Memory B cell (primary cell): ENCODE results near the gene ENG.
"Not testable (repeated sequence)": the region's sequence is repeated elsewhere in the genome, so short reads cannot be mapped to it uniquely, and the experiment has no call there.

Experiments used
- ATAC-seq: fragments of 150-1000 bp; cut with Tn5 transposase; 2 replicates; pipeline ENCODE4 v1.10.0; 2021; ENCODE audit warnings: low read depth, mild to moderate bottlenecking, moderate library complexity
- DNase-seq, 2 donors: peaks; one replicate each; pipeline ENCODE4 v3.0.0; 2022; ENCODE audit warnings: low spot score in 2 of 2
- H3K27ac Mint-ChIP-seq: one replicate; pipeline ENCODE4 v1.8.0; 2022; ENCODE audit warnings: mild to moderate bottlenecking, moderate library complexity, mixed read lengths
- H3K27me3 Mint-ChIP-seq: one replicate; pipeline ENCODE4 v1.8.0; 2022; ENCODE audit warnings: mixed read lengths
- H3K36me3 Mint-ChIP-seq: one replicate; pipeline ENCODE4 v1.8.0; 2022; ENCODE audit warnings: mild to moderate bottlenecking, mixed read lengths
- H3K4me1 Mint-ChIP-seq: one replicate; pipeline ENCODE4 v1.8.0; 2022; ENCODE audit warnings: mixed read lengths
- H3K4me3 Mint-ChIP-seq: one replicate; pipeline ENCODE4 v1.8.0; 2022; ENCODE audit warnings: mild to moderate bottlenecking, moderate library complexity, mixed read lengths
- H3K9me3 Mint-ChIP-seq: one replicate; pipeline ENCODE4 v1.8.0; 2022; ENCODE audit warnings: mixed read lengths

The ENG gene

GRCh38 chr9:127785023-127785932 lies 69.2 kb downstream of the ENG start:
- no peaks in the 10 kb centered on the region for H3K9me3 Mint-ChIP-seq
- H3K4me3 Mint-ChIP-seq: peak overlapping the region; percentile 89
- H3K27ac Mint-ChIP-seq: peak overlapping the region; percentile 96
- peak; percentile 62 for ATAC-seq
- no peaks in the 10 kb centered on the region for H3K27me3 Mint-ChIP-seq
- peaks cover 33% of the 10 kb centered on the region for H3K4me1 Mint-ChIP-seq
- peak; percentile 95 for DNase-seq
- H3K36me3 Mint-ChIP-seq: peaks cover 22% of the 10 kb centered on the region

DNA sequence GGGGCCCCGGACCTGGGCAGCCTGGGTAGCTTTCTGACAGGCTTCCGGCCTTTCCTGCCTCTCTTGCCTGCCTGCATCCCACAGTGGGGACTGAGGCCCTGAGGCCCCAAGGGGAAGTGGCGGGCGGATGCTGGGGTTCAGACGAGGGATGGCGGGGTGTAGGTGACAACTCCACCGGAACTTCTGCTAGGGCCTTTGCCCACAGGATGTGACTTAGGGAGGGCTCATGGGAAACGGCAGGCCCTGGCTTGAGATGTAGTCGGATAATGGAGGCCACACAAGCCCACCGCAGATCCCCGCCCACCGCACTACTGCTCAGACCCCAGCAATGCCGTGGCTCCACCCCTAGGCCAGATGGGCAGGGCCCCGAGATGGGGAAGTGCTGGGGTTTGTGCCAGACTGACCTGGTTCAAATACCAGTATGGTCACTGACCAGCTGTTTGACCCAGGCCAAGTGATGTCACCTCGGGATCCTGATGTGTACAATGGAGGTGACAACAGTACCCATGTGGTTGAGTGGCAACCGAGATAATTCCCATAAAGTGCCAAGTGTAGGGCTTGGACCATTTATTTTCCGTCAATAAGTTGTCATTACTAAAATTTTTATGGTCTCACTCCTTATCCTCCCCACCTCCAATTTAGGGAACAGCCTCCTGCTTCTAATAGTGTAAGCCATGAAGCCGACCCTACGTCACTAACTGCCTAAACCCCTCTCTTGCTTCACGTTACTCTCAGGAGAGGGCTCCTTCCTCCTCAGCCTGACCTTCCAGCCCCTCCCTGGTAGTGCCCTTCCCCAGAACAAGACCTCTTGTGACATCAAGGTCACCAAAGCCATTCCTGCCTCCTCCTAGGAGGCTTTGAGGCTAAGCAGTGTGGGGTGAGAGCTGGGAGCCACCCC lies 71.1 kb downstream of the ENG start:
- Mint-ChIP-seq H3K4me1 (peaks cover 29% of the 10 kb centered on the region), H3K4me3 (peak overlapping the region; percentile 84), H3K36me3 (peaks cover 8% of the 10 kb centered on the region), H3K27ac (peak overlapping the region; percentile 96), H3K9me3 (no peaks in the 10 kb centered on the region), H3K27me3 (no peaks in the 10 kb centered on the region)
- peak; percentile 8 for ATAC-seq
- DNase-seq: peak in 1 of 2 donors; percentile 43

DNA sequence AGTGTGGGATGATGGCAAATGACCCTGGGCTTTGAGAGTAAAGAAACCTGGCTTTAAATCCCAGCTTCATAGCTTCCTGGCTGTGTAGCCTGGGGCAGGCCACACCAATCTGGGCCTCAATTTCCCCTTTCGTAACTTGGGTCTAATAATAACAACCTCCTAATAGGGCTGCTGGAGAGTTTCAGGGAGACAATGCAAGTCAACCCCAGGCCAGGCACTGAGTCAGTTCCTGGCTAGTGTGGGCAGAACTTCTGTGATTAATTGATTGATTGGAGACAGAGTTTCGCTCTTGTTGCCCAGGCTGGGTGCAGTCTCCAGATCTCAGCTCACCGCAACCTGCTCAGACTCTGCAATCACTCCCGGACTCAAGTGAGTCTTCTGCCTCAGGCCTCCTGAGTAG lies 72.7 kb downstream of the ENG start:
- no peaks in the 10 kb centered on the region for H3K9me3 Mint-ChIP-seq
- peaks cover 3% of the 10 kb centered on the region for H3K36me3 Mint-ChIP-seq
- peak overlapping the region; percentile 79 for H3K27ac Mint-ChIP-seq
- peaks cover 29% of the 10 kb centered on the region for H3K4me1 Mint-ChIP-seq
- H3K4me3 Mint-ChIP-seq: no peak overlapping the region
- ATAC-seq (no peak), DNase-seq (no peak)
- H3K27me3 Mint-ChIP-seq: no peaks in the 10 kb centered on the region

GRCh38 chr9:127780909-127781308 lies 73.5 kb downstream of the ENG start:
- Mint-ChIP-seq H3K4me1 (peaks cover 29% of the 10 kb centered on the region), H3K27ac (peak overlapping the region; percentile 79)
- not testable (repeated sequence) for H3K9me3 Mint-ChIP-seq, H3K36me3 Mint-ChIP-seq, DNase-seq, ATAC-seq, H3K4me3 Mint-ChIP-seq, H3K27me3 Mint-ChIP-seq

DNA sequence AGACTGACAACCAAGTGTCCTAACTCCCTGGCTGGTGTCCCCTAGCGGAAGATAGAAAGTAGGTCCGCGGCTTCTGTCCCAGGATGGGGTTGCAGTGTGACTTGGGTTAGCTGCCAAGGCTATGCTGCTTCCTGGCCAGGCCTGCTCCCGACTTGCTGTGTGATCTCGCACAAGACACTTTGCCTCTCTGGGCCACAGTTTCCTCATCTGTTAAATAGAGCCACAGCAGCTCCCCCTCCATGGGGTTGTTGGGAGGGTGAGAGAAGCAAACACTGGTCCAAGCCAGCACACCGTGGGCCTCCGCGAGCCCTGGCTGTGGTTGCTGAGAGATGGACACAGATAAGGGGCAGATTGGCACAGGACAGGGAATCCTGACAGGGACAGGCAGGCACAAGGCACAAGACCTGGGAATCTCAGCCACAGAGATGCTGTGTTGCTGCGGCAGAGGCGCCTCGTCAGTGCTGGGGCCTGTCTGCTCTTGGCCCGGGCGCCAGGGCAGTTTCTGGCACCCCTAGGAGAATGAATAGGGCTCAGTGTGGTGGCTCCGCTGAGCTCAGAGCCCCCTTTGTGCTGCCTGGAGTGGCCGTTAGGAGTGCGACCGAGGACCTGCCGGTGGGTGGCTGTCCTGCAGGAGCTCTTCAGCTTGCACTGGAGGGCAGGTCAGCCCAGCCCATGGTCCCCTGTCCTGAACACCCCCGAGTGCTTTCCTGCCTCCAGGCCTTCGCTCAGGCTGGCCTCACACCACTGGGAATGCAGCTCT lies 74.2 kb downstream of the ENG start:
- Mint-ChIP-seq H3K4me3 (no peak overlapping the region), H3K4me1 (peaks cover 29% of the 10 kb centered on the region), H3K36me3 (peaks cover 3% of the 10 kb centered on the region), H3K27ac (peak overlapping the region; percentile 90), H3K9me3 (no peaks in the 10 kb centered on the region), H3K27me3 (no peaks in the 10 kb centered on the region)
- ATAC-seq: no peak
- DNase-seq: no peak

- ATAC-seq (peak; percentile 37), DNase-seq (no peak)
- Mint-ChIP-seq H3K9me3 (no peaks in the 10 kb centered on the region), H3K4me1 (peaks cover 23% of the 10 kb centered on the region), H3K27ac (peak overlapping the region; percentile 90), H3K4me3 (peak overlapping the region; percentile 98), H3K27me3 (no peaks in the 10 kb centered on the region), H3K36me3 (peaks cover 3% of the 10 kb centered on the region)
Observed at GRCh38 chr9:127779136-127779981, 75.1 kb downstream of the ENG start.

GRCh38 chr9:127778280-127779135 lies 76.0 kb downstream of the ENG start, which contains the start of gene SH2D3C:
TSS of gene SH2D3C (minus strand) at chr9:127778666. CDS start at chr9:127778627, 39 bp downstream.
- ATAC-seq: peak; percentile 54
- H3K27ac Mint-ChIP-seq: peak within 1 kb of the TSS; percentile 90
- H3K9me3 Mint-ChIP-seq: no peaks in the 10 kb centered on the region
- peaks cover 8% of the 10 kb centered on the region for H3K36me3 Mint-ChIP-seq
- DNase-seq: no peak
- H3K4me3 Mint-ChIP-seq: peak within 1 kb of the TSS; percentile 98
- no peaks in the 10 kb centered on the region for H3K27me3 Mint-ChIP-seq
- H3K4me1 Mint-ChIP-seq: peaks cover 22% of the 10 kb centered on the region

GRCh38 chr9:127777368-127777980 lies 77.0 kb downstream of the ENG start:
- Mint-ChIP-seq H3K27ac (peak overlapping the region; percentile 90), H3K4me3 (peak overlapping the region; percentile 98), H3K9me3 (no peaks in the 10 kb centered on the region), H3K27me3 (no peaks in the 10 kb centered on the region), H3K4me1 (peaks cover 18% of the 10 kb centered on the region), H3K36me3 (peaks cover 10% of the 10 kb centered on the region)
- ATAC-seq: no peak
- DNase-seq: no peak

- peak overlapping the region; percentile 90 for H3K27ac Mint-ChIP-seq
- no peaks in the 10 kb centered on the region for H3K9me3 Mint-ChIP-seq
- H3K4me1 Mint-ChIP-seq: peaks cover 18% of the 10 kb centered on the region
- ATAC-seq (no peak), DNase-seq (no peak)
- H3K27me3 Mint-ChIP-seq: no peaks in the 10 kb centered on the region
- peak overlapping the region; percentile 98 for H3K4me3 Mint-ChIP-seq
- H3K36me3 Mint-ChIP-seq: peaks cover 10% of the 10 kb centered on the region
Observed at GRCh38 chr9:127776924-127777289, 77.6 kb downstream of the ENG start.

DNA sequence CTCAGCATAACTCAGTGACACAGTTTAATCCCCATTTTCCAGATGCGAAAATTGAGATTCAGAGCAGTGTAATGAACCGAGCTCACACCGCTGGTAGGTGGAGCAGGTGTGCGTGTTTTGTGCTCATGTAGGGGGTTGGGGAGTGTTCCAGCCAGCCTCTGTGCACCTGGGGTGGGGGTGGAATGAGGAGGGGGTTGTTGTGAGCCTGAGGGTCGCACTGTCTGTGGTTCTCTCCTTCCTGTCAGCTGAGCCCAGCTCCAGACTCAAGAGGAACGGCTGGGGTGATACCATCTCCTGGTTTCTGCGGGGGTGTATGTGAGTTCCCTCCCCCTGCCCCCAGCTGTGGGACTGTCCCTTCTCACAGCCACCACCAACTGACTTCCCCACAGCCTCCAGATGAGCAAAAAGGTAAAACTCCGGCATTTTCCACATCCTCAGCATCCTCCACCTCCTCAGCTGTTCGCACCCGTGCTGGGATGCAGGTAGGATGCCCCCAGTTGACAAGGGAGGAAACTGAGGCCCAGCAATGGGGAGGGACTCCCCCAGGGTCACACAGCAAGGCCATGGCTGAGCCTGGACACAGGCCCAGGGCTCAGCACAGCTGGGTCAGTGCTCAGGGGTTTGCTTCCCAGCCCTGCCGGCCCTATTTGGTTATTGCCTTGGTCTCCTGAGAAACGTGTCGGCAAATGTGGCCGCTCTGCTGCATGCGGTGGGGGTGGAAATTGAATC lies 78.1 kb downstream of the ENG start:
- no peaks in the 10 kb centered on the region for H3K27me3 Mint-ChIP-seq
- H3K4me3 Mint-ChIP-seq: peak overlapping the region; percentile 98
- H3K36me3 Mint-ChIP-seq: peaks cover 10% of the 10 kb centered on the region
- H3K27ac Mint-ChIP-seq: peak overlapping the region; percentile 90
- H3K9me3 Mint-ChIP-seq: no peaks in the 10 kb centered on the region
- H3K4me1 Mint-ChIP-seq: peaks cover 21% of the 10 kb centered on the region
- ATAC-seq: peak; percentile 64
- peak; percentile 69 to 78 for DNase-seq

GRCh38 chr9:127773981-127774380 lies 80.5 kb downstream of the ENG start:
- Mint-ChIP-seq H3K27ac (no peak overlapping the region), H3K36me3 (peaks cover 10% of the 10 kb centered on the region), H3K4me3 (peak overlapping the region; percentile 3), H3K9me3 (no peaks in the 10 kb centered on the region), H3K4me1 (peaks cover 36% of the 10 kb centered on the region), H3K27me3 (no peaks in the 10 kb centered on the region)
- ATAC-seq (no peak), DNase-seq (no peak)
